Peyer's patch (tissue), 4 donors: ENCODE results near the gene FKBP2.

Experiments used
- CTCF ChIP-seq, 6 experiments: fragments of 450-650 bp in 4 of 6; fragments of 200-600 bp in 2 of 6; sonication (generic) in 1 of 6; IDR thresholded peaks; one replicate each; pipeline ENCODE4 v1.5.1; 2017 to 2019; ENCODE audit warnings: antibody characterized with exemption in 6 of 6, mild to moderate bottlenecking in 3 of 6, moderate library complexity in 1 of 6
- POLR2A ChIP-seq, 2 donors: fragments of 450-650 bp; IDR thresholded peaks; one replicate each; pipeline ENCODE4 v1.5.1; 2017; ENCODE audit warnings: antibody characterized with exemption in 2 of 2, mild to moderate bottlenecking in 2 of 2, moderate library complexity in 2 of 2

- TF ChIP-seq CTCF (IDR thresholded peaks at IDR 0.05) (no peak), POLR2A (IDR thresholded peaks at IDR 0.05) (no peak)
Measured at GRCh38 chr11:64201543-64201942, 39.4 kb upstream of the FKBP2 start.
